K562 (cell line): Measurements from ENCODE around the gene CECR2. TPM values are rescaled to one million over a fixed set of nuclear protein-coding genes. Genes with fewer than 3 reads are reported as not detected.

ENCODE experiments used
- ATAC-seq: fragments of 200-7000 bp; cut with Tn5 transposase; 3 replicates; pipeline ENCODE4 v1.9.1; 2020; ENCODE audit warnings: moderate library complexity
- BruUV-seq: library from RNA; stranded (reverse); fragments of 400-500 nt; replicated peaks from 2 replicates; lab custom pipeline; 2021; lab: Mats Ljungman, UMichigan
- CTCF ChIA-PET: fragments of 300-600 bp; formaldehyde crosslinking; extraction: SDS; loops from one replicate; lab custom pipeline; 2021; ENCODE audit warnings: low intra/inter-chr PET ratio; lab: Yijun Ruan, JAX
- POLR2A ChIA-PET: fragments of 300-600, 350-650 bp; sonication (Branson Sonifier 250); formaldehyde crosslinking; extraction: SDS; loops from one replicate; lab custom pipeline; 2021; ENCODE audit warnings: antibody characterized with exemption, inconsistent platforms; lab: Yijun Ruan, JAX
- DNase-seq, 4 experiments: peaks; one replicate each; pipeline versions ENCODE4 v3.0.0 to v3.0.0-alpha.2; 2011 to 2018; ENCODE audit warnings: low spot score in 3 of 4, mixed read lengths in 3 of 4; ENCODE audit errors: extremely low read depth in 1 of 4
- FAIRE-seq: peaks from 2 replicates; lab custom pipeline; 2011; peaks lifted over from hg19 to GRCh38; lab: Jason Lieb, UNC
- H2AFZ ChIP-seq: 2 replicates; pipeline ENCODE4 v1.6.0; 2011; ENCODE audit warnings: low read depth, low read length, control low read depth, inconsistent platforms
- H3K27ac ChIP-seq: fragments of 200-600 bp; 3 replicates; pipeline ENCODE4 v1.8.0; 2011; ENCODE audit warnings: low read depth, mild to moderate bottlenecking, control low read depth, inconsistent platforms, low read length, moderate library complexity, mixed read lengths; ENCODE audit errors: extremely low read depth
- H3K27me3 ChIP-seq, 2 experiments: fragments of 300-600 bp in 1 of 2; 2 replicates in 1 of 2; 3 replicates in 1 of 2; pipeline versions ENCODE4 v1.6.0 to v1.8.0; 2011; ENCODE audit warnings: inconsistent platforms in 2 of 2, low read length in 2 of 2, mild to moderate bottlenecking in 1 of 2, mixed read lengths in 1 of 2, moderate library complexity in 1 of 2; ENCODE audit not compliant: control insufficient read depth in 2 of 2, insufficient read depth in 2 of 2
- H3K36me3 ChIP-seq: fragments of 300-600 bp; 3 replicates; pipeline ENCODE4 v1.8.0; 2011; ENCODE audit warnings: mild to moderate bottlenecking, low read length, inconsistent platforms; ENCODE audit not compliant: control insufficient read depth, insufficient read depth
- H3K4me1 ChIP-seq, 2 experiments: fragments of 200-600 bp in 1 of 2; replicated peaks in 1 of 2; 2 replicates in 1 of 2; 3 replicates in 1 of 2; pipeline versions ENCODE4 v1.5.1 to v1.8.0; 2011; ENCODE audit warnings: inconsistent platforms in 2 of 2, low read length in 2 of 2, mild to moderate bottlenecking in 1 of 2, mixed read lengths in 1 of 2, moderate library complexity in 1 of 2; ENCODE audit not compliant: control insufficient read depth in 2 of 2, insufficient read depth in 2 of 2
- H3K4me2 ChIP-seq: 2 replicates; pipeline ENCODE4 v1.6.1; 2011; ENCODE audit warnings: low read length, control low read depth, inconsistent platforms, mixed read lengths; ENCODE audit not compliant: insufficient read depth
- H3K4me3 ChIP-seq: fragments of 200-600 bp; sonication (generic), shearing (Covaris generic); 2 replicates; pipeline ENCODE4 v1.5.1; 2016; ENCODE audit warnings: control low read depth, inconsistent platforms
- H3K79me2 ChIP-seq: fragments of 200-600 bp; 3 replicates; pipeline ENCODE4 v1.8.0; 2011; ENCODE audit warnings: low read length, inconsistent platforms; ENCODE audit not compliant: control insufficient read depth, insufficient read depth
- H3K9ac ChIP-seq, 2 experiments: 2 replicates each; pipeline versions ENCODE4 v1.6.0 to v1.6.1; 2011; ENCODE audit warnings: low read depth in 2 of 2, low read length in 2 of 2, control low read depth in 1 of 2, inconsistent platforms in 1 of 2, mild to moderate bottlenecking in 1 of 2, mixed read lengths in 1 of 2; ENCODE audit not compliant: insufficient read depth in 1 of 2
- H3K9me1 ChIP-seq: one replicate; pipeline ENCODE4 v1.6.0; 2011; ENCODE audit warnings: inconsistent platforms, mild to moderate bottlenecking, low read length, moderate library complexity; ENCODE audit not compliant: control insufficient read depth, insufficient read depth
- H3K9me3 ChIP-seq: replicated peaks from 2 replicates; pipeline ENCODE4 v1.5.1; 2011; ENCODE audit warnings: low read depth, low read length, inconsistent platforms; ENCODE audit not compliant: control insufficient read depth, insufficient read depth
- H4K20me1 ChIP-seq: replicated peaks from 2 replicates; pipeline ENCODE4 v1.6.1; 2011; ENCODE audit warnings: low read length, inconsistent platforms, mixed read lengths; ENCODE audit not compliant: control insufficient read depth, insufficient read depth
- CEBPB ChIP-seq: fragments of 450-650 bp; IDR thresholded peaks from 2 replicates; pipeline ENCODE4 v1.6.1; 2016; ENCODE audit warnings: missing genetic modification characterization, missing compliant biosample characterization
- CTCF ChIP-seq, 3 experiments: IDR thresholded peaks in 2 of 3; conservative IDR thresholded peaks in 1 of 3; 2 replicates each; pipeline ENCODE4 v1.5.1; 2011 to 2012; ENCODE audit warnings: low read length in 3 of 3, mild to moderate bottlenecking in 3 of 3, control low read depth in 2 of 3, improper control_type of control experiment in 1 of 3, inconsistent platforms in 1 of 3, low read depth in 1 of 3, mixed read lengths in 1 of 3, moderate library complexity in 1 of 3; ENCODE audit not compliant: insufficient read depth in 2 of 3
- GABPA ChIP-seq: fragments of 200-800 bp; sonication (Bioruptor generic); conservative IDR thresholded peaks from 2 replicates; pipeline ENCODE4 v1.6.1; 2016; ENCODE audit warnings: low read depth, missing genetic modification characterization, missing compliant biosample characterization
- HDAC2 ChIP-seq: fragments of 450-650 bp; IDR thresholded peaks from 2 replicates; pipeline ENCODE4 v1.6.1; 2016; ENCODE audit warnings: mild to moderate bottlenecking
- HNRNPL ChIP-seq: fragments of 200-400 bp; formaldehyde crosslinking; IDR thresholded peaks from 2 replicates; pipeline ENCODE4 v1.6.1; 2017; ENCODE audit warnings: low read depth, mild to moderate bottlenecking, low read length
- KDM1A ChIP-seq, 2 experiments: fragments of 450-650 bp; IDR thresholded peaks; 2 replicates each; pipeline ENCODE4 v1.6.1; 2016; ENCODE audit warnings: mild to moderate bottlenecking in 2 of 2
- MIER1 ChIP-seq: fragments of 450-650 bp; IDR thresholded peaks from 2 replicates; pipeline ENCODE4 v1.6.1; 2016; ENCODE audit warnings: antibody characterized with exemption, mild to moderate bottlenecking, low read depth
- RAD51 ChIP-seq: fragments of 450-650 bp; IDR thresholded peaks from 2 replicates; pipeline ENCODE4 v1.7.1; 2016; ENCODE audit warnings: low read depth, mild to moderate bottlenecking, borderline replicate concordance
- RBM15 ChIP-seq: fragments of 200-400 bp; formaldehyde crosslinking; IDR thresholded peaks from 2 replicates; pipeline ENCODE4 v1.6.1; 2018; ENCODE audit warnings: mild to moderate bottlenecking, low read length, moderate library complexity; ENCODE audit not compliant: insufficient read depth
- TBL1XR1 ChIP-seq, 2 experiments: IDR thresholded peaks; 2 replicates each; pipeline ENCODE4 v1.6.1; 2012; ENCODE audit warnings: improper control_type of control experiment in 2 of 2, low read length in 2 of 2, mild to moderate bottlenecking in 1 of 2
- ZNF175 ChIP-seq: fragments of 200-800 bp; sonication (Bioruptor generic); IDR thresholded peaks from 2 replicates; pipeline ENCODE4 v1.6.1; 2016; ENCODE audit warnings: low read depth, mild to moderate bottlenecking, missing genetic modification characterization, missing compliant biosample characterization
- WGBS: fragments of 100-300 bp; shearing (Covaris generic); methylation state at CpG from one replicate; pipeline ENCODE4 v1.1.6; 2016; ENCODE audit warnings: low coverage, mixed read lengths; ENCODE audit not compliant: insufficient coverage; ENCODE audit errors: missing lambda C conversion rate; 5-methylcytosine and 5-hydroxymethylcytosine counted together
- in situ Hi-C: fragments of 300-500 bp; cut with MboI; formaldehyde crosslinking; loops from 4 replicates; pipeline ENCODE4 v1.15.0; 2018; ENCODE audit warnings: inconsistent platforms, mixed read lengths
- intact Hi-C: fragments of 100-400 bp; cut with micrococcal nuclease; formaldehyde crosslinking; loops from 2 replicates; pipeline ENCODE4 v1.14.2; 2022
- polyA plus RNA-seq, 8 experiments: library from polyadenylated mRNA; depleted of rRNA in 4 of 8; stranded (reverse) in 5 of 8; unstranded in 3 of 8; fragments of >200 nt; fragmentation: Nextera tagmentation in 2 of 8; fragmentation: Illumina TruSeq in 1 of 8; extraction: Ambion mirVana in 2 of 8; extraction: Trizol in 1 of 8; gene quantifications; 2 replicates each; pipeline versions ENCODE4 v1.2.1 to v1.2.3, GENCODE V29; 2011 to 2014; ENCODE audit warnings: inconsistent platforms in 1 of 8, missing spikeins in 1 of 8
- total RNA-seq, 7 experiments: library from RNA; depleted of rRNA in 6 of 7; stranded (reverse); fragments of >200 nt in 6 of 7; fragmentation: Illumina TruSeq in 2 of 7; extraction: Trizol in 2 of 7; gene quantifications; 2 replicates each; pipeline versions ENCODE4 v1.2.1 to v1.2.3, GENCODE V29; 2011 to 2021; ENCODE audit warnings: low replicate concordance in 1 of 7

The CECR2 gene
- total and polyA plus RNA-seq, 9 of the 15 experiments (the other 6 are each of a cell fraction or from before 2014, with no cell fraction given) = 0.01 to 1.00 (median 0.27) TPM

GRCh38 chr22:17554814-17555213 lies 185.6 kb downstream of the CECR2 start (continued):
- no peak for TF ChIP-seq HDAC2
- no peak for TF ChIP-seq RAD51
- TF ChIP-seq ZNF175 = no peak
- no peak for TF ChIP-seq HNRNPL
- TF ChIP-seq GABPA (tag) = no peak

- ChIA-PET CTCF (interaction anchor here (0.6 kb wide), 1 partner anchor 333 kb away, joined by 3 read pairs; no protein-coding TSS in a partner anchor), POLR2A (interaction anchor here (1.0 to 1.3 kb wide), 2 partner anchors 13 to 330 kb away, joined by 3 read pairs; no protein-coding TSS in a partner anchor)
- no peaks in the 10 kb centered on the region for H3K36me3 ChIP-seq
- no peak overlapping the region for H2AFZ ChIP-seq
- WGBS = 29% methylated on average over 10 of the region's 10 CpGs
- peaks cover 52% of the 10 kb centered on the region in 2 experiments for H3K27me3 ChIP-seq
- in situ Hi-C loops (loop anchor here (10.0 kb wide), 2 partner anchors 176 to 516 kb away; partner anchors contain the start of gene PEX26), intact Hi-C loops (loop anchor here (2.0 kb wide), 2 partner anchors 184 to 228 kb away; no protein-coding TSS in a partner anchor)
- no peak for TF ChIP-seq CEBPB (tag)
- no peak for TF ChIP-seq MIER1
- TF ChIP-seq CTCF (IDR thresholded peaks at IDR 0.05 in 2 of 3, conservative IDR thresholded peaks at IDR 0.05 in 1 of 3; ENCODE audit: insufficient read depth in 2 of 3, low read depth in 1 of 3, low read length in 3 of 3) = no peak
- no peak for TF ChIP-seq RBM15
- no peak for TF ChIP-seq TBL1XR1 (IDR thresholded peaks at IDR 0.05; ENCODE audit: low read length in 2 of 2)
- TF ChIP-seq HNRNPL = no peak
- no peak for TF ChIP-seq KDM1A (IDR thresholded peaks at IDR 0.05)
- DNase-seq = no peak
- H3K9me3 ChIP-seq = no peaks in the 10 kb centered on the region
- no peaks in the 10 kb centered on the region for H3K9me1 ChIP-seq
- no peak for FAIRE-seq
- ATAC-seq = no peak
- no peak overlapping the region for H3K4me3 ChIP-seq
- no peak overlapping the region for H3K27ac ChIP-seq
- H3K4me1 ChIP-seq = 0 out of 5 replicates have a peak, but pooled peaks cover 0 to 4% of the 10 kb centered on the region in 2 experiments
- H3K79me2 ChIP-seq = no peaks in the 10 kb centered on the region
- H4K20me1 ChIP-seq = no peaks in the 10 kb centered on the region
- no peak overlapping the region for H3K9ac ChIP-seq
- H3K4me2 ChIP-seq = no peak overlapping the region
- BruUV-seq = no TSS peak
These were observed 189.9 kb downstream of the CECR2 start for GRCh38 chr22:17559188-17559587.
